GM21825 (cell line): ENCODE measurements around the gene PGLYRP3.
"Not testable (repeated sequence)": the region's sequence is repeated elsewhere in the genome, so short reads cannot be mapped to it uniquely, and the experiment has no call there.

Experiments used
- ATAC-seq: cut with Tn5 transposase; IDR thresholded peaks from one replicate; pipeline ENCODE4 v1.9.1; 2021; ENCODE audit warnings: mild to moderate bottlenecking, moderate library complexity; ENCODE audit not compliant: unreplicated experiment

The PGLYRP3 gene

DNA sequence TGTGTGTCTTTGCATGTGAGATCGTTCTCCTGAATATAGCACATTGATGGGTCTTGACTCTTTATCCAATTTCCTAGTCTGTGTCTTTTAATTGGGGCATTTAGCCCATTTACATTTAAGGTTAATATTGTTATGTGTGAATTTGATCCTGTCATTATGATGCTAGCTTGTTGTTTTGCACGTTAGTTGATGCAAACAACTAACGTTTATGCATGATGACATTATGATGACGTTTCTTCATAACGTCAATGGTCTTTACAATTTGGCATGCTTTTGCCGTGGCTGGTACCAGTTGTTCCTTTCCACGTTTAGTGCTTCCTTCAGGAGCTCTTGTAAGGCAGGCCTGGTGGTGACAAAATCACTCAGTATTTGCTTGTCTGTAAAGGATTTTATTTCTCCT, 5.4 kb upstream of the PGLYRP3 start:
- ATAC-seq = not testable (repeated sequence)

DNA sequence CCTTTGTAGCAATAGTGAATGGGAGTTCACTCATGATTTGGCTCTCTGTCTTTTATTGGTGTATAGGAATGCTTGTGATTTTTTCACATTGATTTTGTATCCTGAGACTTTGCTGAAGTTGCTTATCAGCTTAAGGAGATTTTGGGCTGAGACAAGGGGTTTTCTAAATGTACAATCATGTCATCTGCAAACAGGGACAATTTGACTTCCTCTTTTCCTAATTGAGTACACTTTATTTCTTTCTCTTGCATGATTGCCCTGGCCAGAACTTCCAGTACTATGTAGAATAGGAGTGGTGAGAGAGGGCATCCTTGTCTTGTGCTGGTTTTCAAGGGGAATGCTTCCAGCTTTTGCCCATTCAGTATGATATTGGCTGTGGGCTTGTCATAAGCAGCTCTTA, 3.3 kb upstream of the PGLYRP3 start:
- not testable (repeated sequence) for ATAC-seq

DNA sequence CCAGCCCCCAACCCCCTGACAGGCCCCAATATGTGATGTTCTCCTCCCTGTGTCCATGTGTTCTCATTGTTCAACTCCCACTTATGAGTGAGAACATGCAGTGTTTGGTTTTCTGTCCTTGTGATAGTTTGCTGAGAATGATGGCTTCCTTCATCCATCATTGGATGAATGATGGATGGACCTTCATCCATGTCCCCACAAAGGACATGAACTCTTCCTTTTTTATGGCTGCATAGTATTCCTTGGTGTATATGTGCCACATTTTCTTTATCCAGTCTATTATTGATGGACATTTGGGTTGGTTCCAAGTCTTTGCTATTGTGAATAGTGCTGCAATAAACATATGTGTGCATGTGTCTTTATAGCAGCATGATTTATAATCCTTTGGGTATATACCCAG, 1.6 kb upstream of the PGLYRP3 start:
- ATAC-seq = not testable (repeated sequence)

DNA sequence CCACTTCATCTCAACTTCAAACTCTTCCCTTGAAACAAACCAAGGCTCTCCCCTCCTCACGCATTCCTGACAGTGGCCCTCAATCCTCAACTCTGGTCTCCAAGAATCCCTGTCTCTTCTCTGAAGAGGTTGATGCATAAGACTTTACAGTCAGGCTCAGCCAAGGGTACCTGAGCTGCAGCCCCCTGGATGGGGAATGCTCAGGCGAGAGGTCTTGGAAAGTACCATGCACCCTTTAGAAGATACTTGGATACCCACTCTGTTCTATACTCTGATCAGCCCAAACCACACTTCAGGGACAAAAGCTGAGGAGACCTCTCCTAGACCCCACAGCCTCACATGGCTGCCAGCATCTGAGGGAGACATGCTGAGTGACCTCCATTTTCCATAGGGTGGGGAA, 536 bp upstream of the PGLYRP3 start:
- no peak for ATAC-seq

DNA sequence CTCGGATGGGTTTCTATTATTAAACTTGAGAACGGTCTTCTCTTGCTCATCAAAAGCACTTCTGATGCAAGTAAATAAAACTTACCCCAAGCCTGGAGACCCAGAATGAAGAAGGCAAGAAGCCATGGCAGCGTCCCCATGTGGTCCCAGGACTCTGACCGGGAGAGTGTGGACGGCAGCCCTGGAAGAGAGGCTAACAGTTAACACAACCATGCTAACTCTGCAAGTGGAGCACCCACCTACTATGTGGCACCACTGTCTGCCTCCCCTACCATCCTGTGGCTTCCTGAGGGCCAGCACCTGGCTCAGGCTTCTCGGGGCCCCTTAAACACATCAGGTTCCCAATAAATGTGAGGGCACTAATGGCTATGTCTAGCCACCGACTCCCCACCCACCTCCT, 2.2 kb downstream of the PGLYRP3 start:
- no peak for ATAC-seq

DNA sequence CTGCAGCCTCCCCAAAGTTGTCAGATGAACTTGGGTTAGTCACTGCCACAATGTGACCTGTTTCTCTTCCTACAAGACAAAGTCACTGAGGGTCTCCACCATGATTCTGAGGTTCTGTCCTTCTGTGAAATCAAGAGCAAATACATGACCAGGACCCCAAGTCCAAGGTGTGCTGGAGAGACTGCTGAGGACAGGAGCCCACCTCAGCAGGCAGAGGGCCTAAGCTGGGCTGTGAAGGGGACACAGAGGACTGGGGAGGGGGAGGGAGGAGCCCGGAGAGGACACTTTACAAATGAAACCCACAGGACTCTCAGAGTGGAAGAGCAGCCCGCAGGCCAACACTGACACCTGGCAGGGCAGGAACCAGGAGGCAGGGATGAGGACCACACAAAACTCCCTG, 3.3 kb downstream of the PGLYRP3 start:
- ATAC-seq = no peak

DNA sequence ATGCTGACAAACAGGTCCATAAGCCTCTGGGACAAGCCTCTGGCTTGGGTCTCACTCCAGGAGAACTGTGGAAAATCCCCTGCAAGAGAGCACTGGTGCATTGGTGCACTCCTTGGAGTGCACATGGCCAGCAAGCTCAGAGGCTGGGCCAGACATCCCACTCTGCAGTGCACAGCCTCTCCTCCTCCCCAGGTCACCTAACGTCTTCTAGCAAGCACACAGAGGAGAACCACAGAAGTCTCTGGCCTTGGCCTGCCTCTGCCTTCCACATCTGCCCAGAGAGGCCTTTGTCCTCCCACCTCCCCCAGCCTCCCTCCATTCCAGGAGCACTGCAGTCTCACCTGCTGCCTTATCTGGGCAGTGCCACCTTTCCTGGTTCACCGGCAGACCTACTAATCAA, 4.2 kb downstream of the PGLYRP3 start:
- no peak for ATAC-seq

DNA sequence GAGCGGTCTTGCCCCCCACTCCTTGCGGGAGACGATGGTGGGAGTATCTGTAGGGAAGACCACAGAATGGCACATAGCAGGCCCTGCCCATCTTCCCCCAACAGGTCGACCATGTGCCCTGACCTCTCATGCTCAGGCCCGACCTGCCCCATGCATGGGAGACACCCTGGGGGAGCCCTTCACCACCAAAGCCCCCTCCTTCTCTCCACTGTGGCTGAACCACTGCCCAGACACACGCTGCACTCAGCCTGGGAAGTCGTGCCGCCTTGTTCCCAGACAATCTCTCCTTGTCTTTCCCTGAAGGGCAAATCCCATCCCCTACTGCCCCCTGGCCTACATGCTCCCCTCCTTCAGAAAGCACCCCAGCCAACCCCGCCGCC, 5.5 kb downstream of the PGLYRP3 start:
- ATAC-seq = no peak

DNA sequence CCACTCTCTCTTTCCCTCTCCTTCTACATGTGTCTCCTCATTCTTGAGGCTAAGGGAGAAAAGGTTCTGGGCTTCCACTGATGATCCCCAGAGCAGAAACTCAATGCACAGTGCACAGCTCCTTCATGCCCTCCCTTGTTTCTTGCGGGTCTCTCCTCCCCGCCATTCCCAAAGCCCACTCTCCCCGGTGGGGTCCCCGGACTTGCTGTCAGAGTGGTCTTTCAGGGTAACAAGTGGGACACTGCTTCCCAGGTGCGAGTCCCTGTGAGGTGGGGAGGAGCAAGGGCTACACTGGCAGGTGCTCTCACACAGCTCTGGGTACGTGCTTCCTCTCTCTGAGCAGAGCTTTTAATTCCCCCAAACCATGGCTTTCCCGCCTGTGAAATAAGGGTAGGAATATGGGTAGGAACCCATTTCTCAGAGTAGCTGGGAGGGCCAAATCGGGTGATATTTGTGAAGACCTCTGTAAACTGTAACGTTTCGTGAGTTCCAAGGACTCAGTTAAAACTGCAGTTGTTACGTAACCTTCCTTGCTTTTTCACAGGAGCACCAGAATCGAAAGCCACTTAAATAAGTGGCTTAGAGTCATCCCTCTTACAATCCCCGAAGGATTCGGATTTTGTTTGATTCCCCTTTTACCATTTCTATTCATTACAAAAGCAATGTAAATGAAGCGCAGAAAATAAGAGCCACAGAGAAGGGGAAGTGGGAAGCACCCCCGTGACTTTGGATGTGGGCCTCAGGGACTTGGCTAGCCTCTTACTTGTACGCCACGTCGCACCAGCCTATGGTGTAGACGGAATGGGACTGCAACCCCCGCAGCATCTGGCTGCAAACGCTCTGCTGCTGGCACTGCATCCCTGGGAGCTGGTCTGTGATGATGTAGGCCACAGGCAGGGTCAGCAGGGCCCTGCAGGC, 6.2 kb downstream of the PGLYRP3 start:
- ATAC-seq = no peak

DNA sequence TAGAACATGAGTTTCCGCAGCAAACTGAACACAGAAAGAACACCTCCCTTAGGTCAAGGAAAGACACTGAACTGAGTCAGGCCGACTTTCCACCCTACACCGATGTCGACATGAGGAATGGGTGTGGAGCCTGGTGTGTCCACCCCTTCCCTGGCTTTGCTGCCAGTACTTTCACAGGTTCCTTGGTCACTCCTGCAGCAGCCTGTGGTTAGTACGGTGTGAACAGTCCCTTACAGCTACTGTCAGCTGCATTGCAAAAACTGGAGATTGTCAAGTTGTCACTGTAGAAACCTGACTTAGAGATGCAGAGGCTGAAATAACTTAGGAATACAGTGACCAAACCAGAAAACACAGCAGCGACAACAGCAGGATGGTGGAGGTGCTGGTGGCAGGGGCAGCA, 7.1 kb downstream of the PGLYRP3 start:
- no peak for ATAC-seq

DNA sequence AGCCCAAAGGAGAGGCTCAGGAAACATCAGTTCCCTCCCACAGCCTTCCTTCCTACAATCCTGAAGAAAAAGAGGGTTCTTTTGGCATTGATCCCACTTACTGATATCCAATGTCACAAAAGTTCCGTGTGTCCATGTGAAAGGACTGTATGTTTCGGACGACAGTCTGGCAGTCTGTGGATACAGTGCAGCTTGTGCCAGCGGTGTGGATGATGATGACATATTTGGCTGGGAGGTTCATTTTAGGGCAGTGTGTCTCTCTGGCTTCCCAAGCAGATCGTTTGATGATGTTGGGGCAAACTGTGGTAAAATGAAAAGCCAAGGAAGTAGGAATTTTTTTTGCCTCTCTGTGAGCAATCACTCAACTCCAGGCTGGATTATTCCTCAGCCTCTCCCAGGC, 10.4 kb downstream of the PGLYRP3 start:
- ATAC-seq = no peak

DNA sequence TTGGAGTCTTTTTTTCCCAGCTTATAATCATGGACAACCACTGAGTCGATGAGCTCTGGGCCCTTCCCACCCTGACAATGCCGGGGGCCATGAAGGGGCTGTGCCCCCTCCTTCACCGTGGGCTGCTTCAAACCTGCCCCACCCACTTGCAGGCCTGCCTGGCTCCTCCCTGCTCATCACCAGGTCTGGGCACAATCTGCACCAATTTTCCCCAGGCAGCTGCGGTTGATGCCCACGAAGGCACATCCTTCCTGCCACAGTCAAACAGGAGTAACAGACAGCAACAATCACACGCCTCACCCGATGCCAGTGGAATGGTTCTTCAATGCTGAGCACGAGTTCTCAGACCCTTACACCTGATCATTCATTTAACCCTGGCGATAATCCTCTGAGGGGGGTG, 18.9 kb downstream of the PGLYRP3 start:
- no peak for ATAC-seq

DNA sequence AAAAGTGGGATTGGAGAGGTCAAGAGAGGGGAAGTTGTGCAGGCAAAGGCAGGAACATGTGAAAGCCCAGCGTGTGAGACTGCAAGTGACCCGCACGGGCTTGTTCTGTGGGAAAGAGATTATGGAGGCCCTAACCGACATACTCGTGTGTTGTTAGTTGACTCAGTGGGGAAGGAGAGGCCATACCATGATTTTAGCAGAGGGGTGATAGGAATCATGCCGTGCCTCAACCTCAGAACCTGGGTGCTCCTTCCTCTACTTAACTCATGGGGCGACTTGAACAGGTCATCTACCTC, 19.3 kb downstream of the PGLYRP3 start:
- no peak for ATAC-seq

DNA sequence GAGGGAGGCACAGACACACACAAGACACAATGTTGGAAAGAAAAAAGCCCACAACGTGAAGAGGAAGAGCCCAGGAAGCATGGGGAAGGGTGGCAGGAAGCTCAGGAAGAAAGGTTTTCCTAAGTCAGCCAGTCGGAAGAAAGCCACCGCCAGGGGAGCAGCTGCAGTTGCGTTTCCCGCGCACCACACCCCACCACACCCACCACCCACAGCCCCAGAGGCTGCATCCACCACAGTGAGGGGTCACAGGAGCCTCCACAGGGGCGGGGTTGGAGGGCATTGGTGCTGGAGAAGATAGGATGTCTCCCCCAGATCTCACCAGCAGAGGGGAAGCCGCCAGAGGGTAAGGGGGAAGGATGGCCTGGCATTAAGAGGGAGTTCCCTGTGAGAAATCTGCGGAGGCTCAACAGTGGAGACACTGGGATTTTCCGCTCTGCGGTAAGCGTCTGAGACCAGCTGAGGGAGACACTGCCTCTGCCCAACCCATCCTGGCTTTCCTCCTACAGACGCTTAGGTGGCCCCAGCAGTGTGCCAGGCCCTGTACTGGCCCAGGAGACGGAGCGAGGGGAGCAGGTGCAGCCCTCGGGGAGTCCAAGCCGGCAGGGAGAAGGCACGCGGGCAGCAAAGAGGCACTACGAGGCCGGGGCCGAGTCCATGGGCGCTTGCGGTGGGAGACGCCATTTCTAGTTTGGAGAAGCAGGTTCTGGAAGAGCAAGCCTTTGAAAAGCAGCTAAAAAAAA, 19.8 kb downstream of the PGLYRP3 start:
- ATAC-seq = no peak

DNA sequence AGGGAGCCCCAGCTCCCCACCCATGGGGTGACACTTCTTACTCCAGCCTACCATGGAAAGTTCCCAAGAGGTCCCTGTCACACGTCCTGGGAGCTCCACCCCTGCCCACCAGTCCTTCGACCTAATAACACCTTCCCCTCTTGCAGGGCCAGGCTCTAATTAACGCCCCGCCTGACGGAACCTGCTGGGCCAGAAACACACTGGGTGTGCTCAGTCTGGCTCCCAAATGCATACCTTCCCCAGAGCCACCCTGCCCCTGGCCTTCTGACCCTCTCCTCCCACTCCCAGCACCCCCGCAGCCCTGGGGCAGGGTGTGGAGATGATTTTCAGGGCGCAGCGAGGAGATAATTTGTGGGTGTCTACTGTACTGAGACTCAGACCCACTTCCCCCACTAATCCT, 20.6 kb downstream of the PGLYRP3 start:
- ATAC-seq = no peak

DNA sequence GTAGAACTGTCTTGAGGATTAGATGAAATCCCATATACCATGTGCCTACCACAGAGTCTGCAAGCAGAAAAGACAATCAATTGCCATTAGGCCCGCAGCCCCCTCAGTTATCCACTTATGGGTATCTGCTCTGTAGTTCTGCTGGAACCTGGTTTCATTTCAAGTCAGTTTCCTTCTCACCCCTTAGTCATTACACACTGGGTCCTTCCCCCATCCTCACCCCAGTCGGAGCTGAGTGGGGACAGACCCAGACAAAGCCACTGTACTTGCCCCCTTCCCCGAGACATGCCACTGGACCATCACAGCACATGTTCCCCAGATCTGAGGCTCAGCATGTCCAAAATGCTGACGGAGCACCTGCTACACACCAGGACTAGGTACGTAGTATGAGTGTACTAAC, 21.2 kb downstream of the PGLYRP3 start:
- no peak for ATAC-seq

DNA sequence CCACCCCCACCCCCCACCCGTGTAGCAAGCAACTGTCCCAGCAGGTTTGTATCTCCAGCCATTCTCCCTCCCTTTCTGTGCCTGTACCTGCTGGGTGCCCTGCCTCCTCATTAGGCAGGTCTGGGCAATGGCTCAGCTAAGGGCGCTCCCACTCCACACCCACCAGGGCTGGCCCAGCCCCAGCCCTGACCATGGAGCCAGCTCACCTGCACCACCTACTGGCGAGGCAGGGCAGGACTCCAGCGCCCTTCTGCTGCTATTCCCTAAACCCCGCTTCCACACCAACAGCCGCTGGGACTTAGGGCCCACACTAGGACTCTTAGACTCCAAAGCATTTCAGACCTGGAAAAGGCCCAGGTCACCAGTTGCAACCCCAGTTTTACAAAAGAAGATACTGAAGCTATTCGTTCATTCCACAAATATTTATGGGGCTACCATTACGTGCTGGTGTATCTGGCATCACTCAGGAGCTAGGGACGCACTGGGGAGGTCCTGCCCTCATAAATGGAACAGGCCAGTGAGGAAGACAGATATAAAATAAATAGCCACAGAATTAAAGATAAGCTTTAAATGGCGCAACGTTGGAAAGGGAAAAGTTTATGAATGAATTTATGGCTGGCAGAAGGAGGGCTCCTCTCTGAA, 24.0 kb downstream of the PGLYRP3 start:
- no peak for ATAC-seq

DNA sequence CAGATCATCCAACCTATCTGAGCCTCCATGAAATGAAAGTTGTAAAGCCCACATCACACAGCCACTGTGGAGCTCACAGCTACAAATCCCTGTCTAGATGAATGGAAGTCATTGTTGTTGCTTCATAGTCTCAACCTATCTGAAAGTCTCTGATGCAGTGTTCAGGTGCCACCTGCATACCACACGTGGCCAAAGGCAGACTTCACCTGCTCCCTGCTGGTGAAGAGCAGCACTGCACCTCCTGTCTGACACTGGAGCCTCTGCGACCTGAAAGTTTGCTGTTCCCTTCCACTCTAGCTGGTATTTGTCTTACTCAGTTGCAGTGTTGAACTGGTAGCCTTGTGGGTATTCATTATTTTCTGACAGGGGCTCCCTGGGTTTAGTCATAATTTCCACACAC, 34.9 kb downstream of the PGLYRP3 start:
- no peak for ATAC-seq

DNA sequence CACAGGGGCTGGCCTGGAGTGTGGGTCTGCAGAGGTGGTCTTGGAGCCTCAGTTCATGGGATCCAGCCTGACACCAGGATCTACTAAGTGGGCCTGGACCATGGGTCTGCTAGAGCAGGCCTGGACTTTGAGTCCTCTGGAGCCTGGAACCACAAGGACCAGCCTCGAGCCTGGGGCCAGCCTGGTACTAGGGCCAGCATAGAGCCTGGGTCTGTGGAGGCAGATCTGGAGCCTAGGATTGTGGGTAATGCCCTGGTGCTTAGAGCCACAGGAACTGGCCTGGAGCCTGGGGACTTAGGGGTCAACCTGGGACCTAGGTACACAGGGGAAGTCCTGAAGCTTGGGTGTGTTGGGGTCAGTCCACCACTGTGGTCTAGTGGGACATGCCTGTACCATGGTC, 40.6 kb downstream of the PGLYRP3 start:
- no peak for ATAC-seq

DNA sequence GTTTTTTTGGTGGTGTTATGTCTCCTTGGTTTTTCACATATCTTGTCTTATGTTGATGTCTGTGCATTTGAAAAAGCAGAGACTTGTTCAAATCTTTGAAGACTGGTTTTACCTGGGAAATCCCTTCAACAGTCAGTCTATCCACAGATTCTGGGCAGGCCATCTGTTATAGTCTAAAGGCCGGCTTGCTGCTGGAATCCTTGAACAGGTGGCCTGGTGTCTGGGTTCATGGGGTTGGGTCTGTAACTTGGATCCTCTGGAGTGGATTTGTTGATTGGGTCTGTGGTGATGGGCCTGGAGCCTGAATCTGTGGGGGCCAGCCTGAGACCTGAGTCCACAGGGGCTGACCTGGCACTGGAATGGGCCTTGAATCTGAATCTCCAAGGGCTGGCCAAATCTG, 41.0 kb downstream of the PGLYRP3 start:
- no peak for ATAC-seq

DNA sequence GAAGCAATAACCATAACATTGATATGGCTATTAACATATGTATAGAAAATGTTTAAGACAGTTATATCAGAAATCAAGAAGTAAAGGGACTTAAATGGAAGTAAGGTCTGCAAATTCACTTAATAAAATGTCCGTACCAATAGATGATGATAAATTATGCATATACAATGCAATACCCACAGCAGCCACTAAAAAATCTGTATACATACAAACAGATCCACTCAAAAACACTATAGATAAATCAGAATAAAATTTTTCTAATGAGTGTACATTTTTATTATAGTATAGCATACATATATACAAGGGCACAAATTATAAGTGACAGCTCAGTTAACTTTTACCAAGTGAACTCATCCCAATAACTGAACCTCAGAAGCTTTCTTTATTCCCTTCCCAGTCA, 47.3 kb downstream of the PGLYRP3 start:
- ATAC-seq = no peak
